Islet of Langerhans (tissue), 1 donor: ENCODE results near the gene ZNF214.
"Not testable (repeated sequence)": the region's sequence is repeated elsewhere in the genome, so short reads cannot be mapped to it uniquely, and the experiment has no call there.

Source experiments
- FAIRE-seq: peaks from one replicate; lab custom pipeline; 2011; peaks lifted over from hg19 to GRCh38; lab: Jason Lieb, UNC

Gene ZNF214

GRCh38 chr11:6986487-6986886 lies 33.7 kb downstream of the ZNF214 start:
- FAIRE-seq = no peak

- no peak for FAIRE-seq
These were observed 40.8 kb downstream of the ZNF214 start for GRCh38 chr11:6979365-6979764.

GRCh38 chr11:6969854-6970253 lies 50.3 kb downstream of the ZNF214 start:
- FAIRE-seq = not testable (repeated sequence)

GRCh38 chr11:6968816-6969215 lies 51.3 kb downstream of the ZNF214 start:
- no peak for FAIRE-seq

GRCh38 chr11:6962673-6963072 lies 57.5 kb downstream of the ZNF214 start:
- no peak for FAIRE-seq

GRCh38 chr11:6962141-6962540 lies 58.0 kb downstream of the ZNF214 start:
- FAIRE-seq = no peak

- FAIRE-seq = not testable (repeated sequence)
These were observed 65.9 kb downstream of the ZNF214 start for GRCh38 chr11:6954248-6954647.
